NCI-H146 (cell line): ENCODE data around the gene DIAPH2.

ENCODE experiments used
- DNase-seq: peaks from one replicate; lab custom pipeline; 2025; lab: John Stamatoyannopoulos, UW

DIAPH2 gene

GRCh38 chrX:97175147-97175546, 490.5 kb downstream of the DIAPH2 start:
- no peak for DNase-seq

- peak; percentile 1 for DNase-seq
These were observed 505.0 kb downstream of the DIAPH2 start for GRCh38 chrX:97189668-97190067.

GRCh38 chrX:97199501-97199900, 514.9 kb downstream of the DIAPH2 start:
- no peak for DNase-seq

GRCh38 chrX:97200454-97200853, 515.8 kb downstream of the DIAPH2 start:
- no peak for DNase-seq

GRCh38 chrX:97210501-97210900, 525.9 kb downstream of the DIAPH2 start:
- DNase-seq: no peak

GRCh38 chrX:97211070-97211469, 526.4 kb downstream of the DIAPH2 start:
- DNase-seq: no peak

- no peak for DNase-seq
These were observed 530.5 kb downstream of the DIAPH2 start for GRCh38 chrX:97215186-97215585.

GRCh38 chrX:97224148-97224547, 539.5 kb downstream of the DIAPH2 start:
- no peak for DNase-seq

- DNase-seq: no peak
These were observed 544.7 kb downstream of the DIAPH2 start for GRCh38 chrX:97229318-97229717.

GRCh38 chrX:97230948-97231347, 546.3 kb downstream of the DIAPH2 start:
- no peak for DNase-seq

GRCh38 chrX:97234471-97235081, 549.9 kb downstream of the DIAPH2 start:
- no peak for DNase-seq

- no peak for DNase-seq
These were observed 554.0 kb downstream of the DIAPH2 start for GRCh38 chrX:97238632-97239031.

- no peak for DNase-seq
These were observed 567.5 kb downstream of the DIAPH2 start for GRCh38 chrX:97252111-97252510.

- DNase-seq: no peak
These were observed 576.0 kb downstream of the DIAPH2 start for GRCh38 chrX:97260679-97261078.

GRCh38 chrX:97266406-97267121, 581.9 kb downstream of the DIAPH2 start:
- no peak for DNase-seq

- no peak for DNase-seq
These were observed 582.9 kb downstream of the DIAPH2 start for GRCh38 chrX:97267396-97268181.

GRCh38 chrX:97268182-97268680, 583.6 kb downstream of the DIAPH2 start:
- DNase-seq: no peak

- DNase-seq: no peak
These were observed 599.9 kb downstream of the DIAPH2 start for GRCh38 chrX:97284531-97284930.

- no peak for DNase-seq
These were observed 605.6 kb downstream of the DIAPH2 start for GRCh38 chrX:97290199-97290598.

GRCh38 chrX:97294041-97294440, 609.4 kb downstream of the DIAPH2 start:
- no peak for DNase-seq

- DNase-seq: no peak
These were observed 611.3 kb downstream of the DIAPH2 start for GRCh38 chrX:97295954-97296353.

GRCh38 chrX:97306771-97307470, 622.3 kb downstream of the DIAPH2 start:
- DNase-seq: no peak
